Effector CD8-positive, alpha-beta T cell (primary cell): ENCODE data around the gene CDK18.

Experiments
- DNase-seq: peaks from one replicate; lab custom pipeline; 2025; lab: John Stamatoyannopoulos, UW

Gene CDK18

GRCh38 chr1:205523891-205524793 lies 19.7 kb downstream of the CDK18 start:
- peak; percentile 59 for DNase-seq

- no peak for DNase-seq
Observed at GRCh38 chr1:205524794-205525101, 20.3 kb downstream of the CDK18 start.

GRCh38 chr1:205525495-205526285 lies 21.2 kb downstream of the CDK18 start:
- no peak for DNase-seq

GRCh38 chr1:205526431-205526830 lies 22.0 kb downstream of the CDK18 start:
- no peak for DNase-seq

- no peak for DNase-seq
Observed at GRCh38 chr1:205527931-205528330, 23.5 kb downstream of the CDK18 start.

- no peak for DNase-seq
Observed at GRCh38 chr1:205528446-205528886, 24.0 kb downstream of the CDK18 start.

GRCh38 chr1:205528887-205529825 lies 24.7 kb downstream of the CDK18 start:
- peak; percentile 82 for DNase-seq

GRCh38 chr1:205530116-205530515 lies 25.6 kb downstream of the CDK18 start:
- no peak for DNase-seq

GRCh38 chr1:205531191-205532025 lies 26.9 kb downstream of the CDK18 start:
- DNase-seq, result no peak

- DNase-seq, result no peak
Observed at GRCh38 chr1:205532026-205532898, 27.8 kb downstream of the CDK18 start.

GRCh38 chr1:205532996-205533735 lies 28.7 kb downstream of the CDK18 start:
- DNase-seq, result no peak

GRCh38 chr1:205533748-205534443 lies 29.4 kb downstream of the CDK18 start:
- DNase-seq, result no peak

- DNase-seq, result no peak
Observed at GRCh38 chr1:205534444-205534985, 30.0 kb downstream of the CDK18 start.

GRCh38 chr1:205535096-205535495 lies 30.6 kb downstream of the CDK18 start:
- DNase-seq, result no peak

- DNase-seq, result no peak
Observed at GRCh38 chr1:205535866-205536758, 31.6 kb downstream of the CDK18 start.

GRCh38 chr1:205536759-205537361 lies 32.4 kb downstream of the CDK18 start:
- DNase-seq, result no peak
